Measurements from ENCODE around the gene PPBP. TPM values are rescaled to one million over a fixed set of nuclear protein-coding genes. Genes with fewer than 3 reads are reported as not detected.

Gene PPBP
- total and polyA plus RNA-seq, 4 donors = 0.67 to 55.0 (median 1.4) TPM

DNA sequence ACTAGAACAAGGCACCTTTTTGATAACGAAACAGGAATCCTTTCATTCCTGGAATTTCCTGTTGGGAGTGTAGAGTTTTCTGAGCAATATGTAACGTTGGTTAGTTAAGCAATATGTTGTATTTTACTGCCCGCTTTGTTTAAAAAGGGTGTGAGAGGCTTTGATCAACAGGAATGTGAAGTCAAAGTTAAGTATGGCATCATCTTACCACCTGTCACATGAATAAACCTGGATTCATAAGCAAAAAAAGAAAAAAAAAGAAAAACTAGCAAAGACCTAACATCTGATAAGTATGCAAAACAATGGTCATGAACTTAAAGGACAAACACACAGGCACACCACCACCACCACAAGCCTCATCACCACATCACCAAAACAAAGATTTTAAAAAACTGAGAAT, 17.5 kb upstream of the PPBP start:
- Histone ChIP-seq H3K9ac (ENCODE audit: low read depth in 1 of 2, low read length in 2 of 2) (no peak overlapping the region), H3K9me3 (ENCODE audit: control insufficient read depth in 4 of 4, low read length in 3 of 4) (no peaks in the 10 kb centered on the region), H3K4me1 (ENCODE audit: control insufficient read depth in 4 of 4, insufficient read depth in 4 of 4, low read length in 3 of 4) (no peaks in the 10 kb centered on the region), H3K27me3 (ENCODE audit: control insufficient read depth in 4 of 4, insufficient read depth in 4 of 4, low read length in 3 of 4) (peaks cover 0 to 3% (median 0%) of the 10 kb centered on the region in 4 donors), H3K27ac (ENCODE audit: low read depth in 1 of 2, low read length in 2 of 2) (no peak overlapping the region), H3K36me3 (ENCODE audit: control insufficient read depth in 4 of 4, insufficient read depth in 3 of 4, low read depth in 1 of 4, low read length in 3 of 4) (no peaks in the 10 kb centered on the region), H3K4me3 (ENCODE audit: low read depth in 1 of 3, low read length in 3 of 3) (no peak overlapping the region)
- DNase-seq (ENCODE audit: low spot score) = no peak
- no peak for TF ChIP-seq NR2F2 (IDR thresholded peaks at IDR 0.05)
- TF ChIP-seq, protein P1, sequence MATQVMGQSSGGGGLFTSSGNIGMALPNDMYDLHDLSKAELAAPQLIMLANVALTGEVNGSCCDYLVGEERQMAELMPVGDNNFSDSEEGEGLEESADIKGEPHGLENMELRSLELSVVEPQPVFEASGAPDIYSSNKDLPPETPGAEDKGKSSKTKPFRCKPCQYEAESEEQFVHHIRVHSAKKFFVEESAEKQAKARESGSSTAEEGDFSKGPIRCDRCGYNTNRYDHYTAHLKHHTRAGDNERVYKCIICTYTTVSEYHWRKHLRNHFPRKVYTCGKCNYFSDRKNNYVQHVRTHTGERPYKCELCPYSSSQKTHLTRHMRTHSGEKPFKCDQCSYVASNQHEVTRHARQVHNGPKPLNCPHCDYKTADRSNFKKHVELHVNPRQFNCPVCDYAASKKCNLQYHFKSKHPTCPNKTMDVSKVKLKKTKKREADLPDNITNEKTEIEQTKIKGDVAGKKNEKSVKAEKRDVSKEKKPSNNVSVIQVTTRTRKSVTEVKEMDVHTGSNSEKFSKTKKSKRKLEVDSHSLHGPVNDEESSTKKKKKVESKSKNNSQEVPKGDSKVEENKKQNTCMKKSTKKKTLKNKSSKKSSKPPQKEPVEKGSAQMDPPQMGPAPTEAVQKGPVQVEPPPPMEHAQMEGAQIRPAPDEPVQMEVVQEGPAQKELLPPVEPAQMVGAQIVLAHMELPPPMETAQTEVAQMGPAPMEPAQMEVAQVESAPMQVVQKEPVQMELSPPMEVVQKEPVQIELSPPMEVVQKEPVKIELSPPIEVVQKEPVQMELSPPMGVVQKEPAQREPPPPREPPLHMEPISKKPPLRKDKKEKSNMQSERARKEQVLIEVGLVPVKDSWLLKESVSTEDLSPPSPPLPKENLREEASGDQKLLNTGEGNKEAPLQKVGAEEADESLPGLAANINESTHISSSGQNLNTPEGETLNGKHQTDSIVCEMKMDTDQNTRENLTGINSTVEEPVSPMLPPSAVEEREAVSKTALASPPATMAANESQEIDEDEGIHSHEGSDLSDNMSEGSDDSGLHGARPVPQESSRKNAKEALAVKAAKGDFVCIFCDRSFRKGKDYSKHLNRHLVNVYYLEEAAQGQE (IDR thresholded peaks at IDR 0.05) = no peak
- TF ChIP-seq EGR1 (IDR thresholded peaks at IDR 0.05; ENCODE audit: low read depth in 2 of 2) = no peak
- no peak for TF ChIP-seq SP1 (IDR thresholded peaks at IDR 0.05)
- no peak for TF ChIP-seq YY1 (IDR thresholded peaks at IDR 0.05)
- TF ChIP-seq, protein P2, sequence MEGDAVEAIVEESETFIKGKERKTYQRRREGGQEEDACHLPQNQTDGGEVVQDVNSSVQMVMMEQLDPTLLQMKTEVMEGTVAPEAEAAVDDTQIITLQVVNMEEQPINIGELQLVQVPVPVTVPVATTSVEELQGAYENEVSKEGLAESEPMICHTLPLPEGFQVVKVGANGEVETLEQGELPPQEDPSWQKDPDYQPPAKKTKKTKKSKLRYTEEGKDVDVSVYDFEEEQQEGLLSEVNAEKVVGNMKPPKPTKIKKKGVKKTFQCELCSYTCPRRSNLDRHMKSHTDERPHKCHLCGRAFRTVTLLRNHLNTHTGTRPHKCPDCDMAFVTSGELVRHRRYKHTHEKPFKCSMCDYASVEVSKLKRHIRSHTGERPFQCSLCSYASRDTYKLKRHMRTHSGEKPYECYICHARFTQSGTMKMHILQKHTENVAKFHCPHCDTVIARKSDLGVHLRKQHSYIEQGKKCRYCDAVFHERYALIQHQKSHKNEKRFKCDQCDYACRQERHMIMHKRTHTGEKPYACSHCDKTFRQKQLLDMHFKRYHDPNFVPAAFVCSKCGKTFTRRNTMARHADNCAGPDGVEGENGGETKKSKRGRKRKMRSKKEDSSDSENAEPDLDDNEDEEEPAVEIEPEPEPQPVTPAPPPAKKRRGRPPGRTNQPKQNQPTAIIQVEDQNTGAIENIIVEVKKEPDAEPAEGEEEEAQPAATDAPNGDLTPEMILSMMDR (IDR thresholded peaks at IDR 0.05; ENCODE audit: low read depth, low read length, missing input control) = no peak
- no peak for TF ChIP-seq HNF4A (conservative IDR thresholded peaks at IDR 0.05)
- TF ChIP-seq TAF1 (conservative IDR thresholded peaks at IDR 0.05) = no peak
- TF ChIP-seq RXRA (IDR thresholded peaks at IDR 0.05) = no peak
- no peak for TF ChIP-seq MAX (IDR thresholded peaks at IDR 0.05)
- TF ChIP-seq, protein P3, sequence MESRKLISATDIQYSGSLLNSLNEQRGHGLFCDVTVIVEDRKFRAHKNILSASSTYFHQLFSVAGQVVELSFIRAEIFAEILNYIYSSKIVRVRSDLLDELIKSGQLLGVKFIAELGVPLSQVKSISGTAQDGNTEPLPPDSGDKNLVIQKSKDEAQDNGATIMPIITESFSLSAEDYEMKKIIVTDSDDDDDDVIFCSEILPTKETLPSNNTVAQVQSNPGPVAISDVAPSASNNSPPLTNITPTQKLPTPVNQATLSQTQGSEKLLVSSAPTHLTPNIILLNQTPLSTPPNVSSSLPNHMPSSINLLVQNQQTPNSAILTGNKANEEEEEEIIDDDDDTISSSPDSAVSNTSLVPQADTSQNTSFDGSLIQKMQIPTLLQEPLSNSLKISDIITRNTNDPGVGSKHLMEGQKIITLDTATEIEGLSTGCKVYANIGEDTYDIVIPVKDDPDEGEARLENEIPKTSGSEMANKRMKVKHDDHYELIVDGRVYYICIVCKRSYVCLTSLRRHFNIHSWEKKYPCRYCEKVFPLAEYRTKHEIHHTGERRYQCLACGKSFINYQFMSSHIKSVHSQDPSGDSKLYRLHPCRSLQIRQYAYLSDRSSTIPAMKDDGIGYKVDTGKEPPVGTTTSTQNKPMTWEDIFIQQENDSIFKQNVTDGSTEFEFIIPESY (IDR thresholded peaks at IDR 0.05) = no peak
- no peak for TF ChIP-seq JUND (IDR thresholded peaks at IDR 0.05)
- WGBS = 30% methylated on average over 3 of the region's 3 CpGs

DNA sequence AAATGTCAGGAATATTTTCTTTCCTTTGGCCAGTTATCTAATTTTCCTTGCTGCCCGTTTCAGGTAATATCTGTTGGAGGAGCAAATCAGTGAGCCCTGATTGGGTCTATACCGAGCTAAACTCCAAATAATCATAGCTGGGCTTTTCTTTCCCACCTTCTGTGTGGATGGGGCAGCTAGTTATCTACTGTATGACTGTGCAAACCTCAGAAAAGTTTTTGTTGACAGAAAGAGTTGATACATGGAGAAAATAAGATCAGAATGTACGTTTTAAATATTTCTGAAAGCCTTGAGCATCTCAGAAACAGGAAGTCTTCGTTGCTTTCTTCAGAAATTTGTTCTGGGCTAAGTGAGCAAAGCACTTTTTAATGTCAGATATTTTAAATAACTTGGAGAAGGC, 16.7 kb upstream of the PPBP start:
- no peak for TF ChIP-seq NR2F2 (IDR thresholded peaks at IDR 0.05)
- Histone ChIP-seq H3K36me3 (ENCODE audit: control insufficient read depth in 4 of 4, insufficient read depth in 3 of 4, low read depth in 1 of 4, low read length in 3 of 4) (no peaks in the 10 kb centered on the region), H3K9ac (ENCODE audit: low read depth in 1 of 2, low read length in 2 of 2) (no peak overlapping the region), H3K27me3 (ENCODE audit: control insufficient read depth in 4 of 4, insufficient read depth in 4 of 4, low read length in 3 of 4) (peaks cover 0 to 3% (median 0%) of the 10 kb centered on the region in 4 donors), H3K4me1 (ENCODE audit: control insufficient read depth in 4 of 4, insufficient read depth in 4 of 4, low read length in 3 of 4) (no peaks in the 10 kb centered on the region), H3K9me3 (ENCODE audit: control insufficient read depth in 4 of 4, low read length in 3 of 4) (no peaks in the 10 kb centered on the region), H3K4me3 (ENCODE audit: low read depth in 1 of 3, low read length in 3 of 3) (no peak overlapping the region), H3K27ac (ENCODE audit: low read depth in 1 of 2, low read length in 2 of 2) (no peak overlapping the region)
- 64% methylated on average over 4 of the region's 4 CpGs for WGBS
- no peak for DNase-seq (ENCODE audit: low spot score)
